K562 (cell line): ENCODE data around the gene DNAJC17. TPM values are rescaled to one million over a fixed set of nuclear protein-coding genes. Genes with fewer than 3 reads are reported as not detected.

Source experiments
- ATAC-seq: fragments of 200-7000 bp; cut with Tn5 transposase; 3 replicates; pipeline ENCODE4 v1.9.1; 2020; ENCODE audit warnings: moderate library complexity
- BruUV-seq: library from RNA; stranded (reverse); fragments of 400-500 nt; replicated peaks from 2 replicates; lab custom pipeline; 2021; lab: Mats Ljungman, UMichigan
- CTCF ChIA-PET: fragments of 300-600 bp; formaldehyde crosslinking; extraction: SDS; loops from one replicate; lab custom pipeline; 2021; ENCODE audit warnings: low intra/inter-chr PET ratio; lab: Yijun Ruan, JAX
- POLR2A ChIA-PET: fragments of 300-600, 350-650 bp; sonication (Branson Sonifier 250); formaldehyde crosslinking; extraction: SDS; loops from one replicate; lab custom pipeline; 2021; ENCODE audit warnings: antibody characterized with exemption, inconsistent platforms; lab: Yijun Ruan, JAX
- DNase-seq, 4 experiments: peaks; one replicate each; pipeline versions ENCODE4 v3.0.0 to v3.0.0-alpha.2; 2011 to 2018; ENCODE audit warnings: low spot score in 3 of 4, mixed read lengths in 3 of 4; ENCODE audit errors: extremely low read depth in 1 of 4
- FAIRE-seq: peaks from 2 replicates; lab custom pipeline; 2011; peaks lifted over from hg19 to GRCh38; lab: Jason Lieb, UNC
- H2AFZ ChIP-seq: 2 replicates; pipeline ENCODE4 v1.6.0; 2011; ENCODE audit warnings: low read depth, low read length, control low read depth, inconsistent platforms
- H3K27ac ChIP-seq: fragments of 200-600 bp; 3 replicates; pipeline ENCODE4 v1.8.0; 2011; ENCODE audit warnings: low read depth, mild to moderate bottlenecking, control low read depth, inconsistent platforms, low read length, moderate library complexity, mixed read lengths; ENCODE audit errors: extremely low read depth
- H3K27me3 ChIP-seq, 2 experiments: fragments of 300-600 bp in 1 of 2; 2 replicates in 1 of 2; 3 replicates in 1 of 2; pipeline versions ENCODE4 v1.6.0 to v1.8.0; 2011; ENCODE audit warnings: inconsistent platforms in 2 of 2, low read length in 2 of 2, mild to moderate bottlenecking in 1 of 2, mixed read lengths in 1 of 2, moderate library complexity in 1 of 2; ENCODE audit not compliant: control insufficient read depth in 2 of 2, insufficient read depth in 2 of 2
- H3K36me3 ChIP-seq: fragments of 300-600 bp; 3 replicates; pipeline ENCODE4 v1.8.0; 2011; ENCODE audit warnings: mild to moderate bottlenecking, low read length, inconsistent platforms; ENCODE audit not compliant: control insufficient read depth, insufficient read depth
- H3K4me1 ChIP-seq, 2 experiments: fragments of 200-600 bp in 1 of 2; replicated peaks in 1 of 2; 2 replicates in 1 of 2; 3 replicates in 1 of 2; pipeline versions ENCODE4 v1.5.1 to v1.8.0; 2011; ENCODE audit warnings: inconsistent platforms in 2 of 2, low read length in 2 of 2, mild to moderate bottlenecking in 1 of 2, mixed read lengths in 1 of 2, moderate library complexity in 1 of 2; ENCODE audit not compliant: control insufficient read depth in 2 of 2, insufficient read depth in 2 of 2
- H3K4me2 ChIP-seq: 2 replicates; pipeline ENCODE4 v1.6.1; 2011; ENCODE audit warnings: low read length, control low read depth, inconsistent platforms, mixed read lengths; ENCODE audit not compliant: insufficient read depth
- H3K4me3 ChIP-seq: fragments of 200-600 bp; sonication (generic), shearing (Covaris generic); 2 replicates; pipeline ENCODE4 v1.5.1; 2016; ENCODE audit warnings: control low read depth, inconsistent platforms
- H3K79me2 ChIP-seq: fragments of 200-600 bp; 3 replicates; pipeline ENCODE4 v1.8.0; 2011; ENCODE audit warnings: low read length, inconsistent platforms; ENCODE audit not compliant: control insufficient read depth, insufficient read depth
- H3K9ac ChIP-seq, 2 experiments: 2 replicates each; pipeline versions ENCODE4 v1.6.0 to v1.6.1; 2011; ENCODE audit warnings: low read depth in 2 of 2, low read length in 2 of 2, control low read depth in 1 of 2, inconsistent platforms in 1 of 2, mild to moderate bottlenecking in 1 of 2, mixed read lengths in 1 of 2; ENCODE audit not compliant: insufficient read depth in 1 of 2
- H3K9me1 ChIP-seq: one replicate; pipeline ENCODE4 v1.6.0; 2011; ENCODE audit warnings: inconsistent platforms, mild to moderate bottlenecking, low read length, moderate library complexity; ENCODE audit not compliant: control insufficient read depth, insufficient read depth
- H3K9me3 ChIP-seq: replicated peaks from 2 replicates; pipeline ENCODE4 v1.5.1; 2011; ENCODE audit warnings: low read depth, low read length, inconsistent platforms; ENCODE audit not compliant: control insufficient read depth, insufficient read depth
- H4K20me1 ChIP-seq: replicated peaks from 2 replicates; pipeline ENCODE4 v1.6.1; 2011; ENCODE audit warnings: low read length, inconsistent platforms, mixed read lengths; ENCODE audit not compliant: control insufficient read depth, insufficient read depth
- KHSRP ChIP-seq: fragments of 450-650 bp; IDR thresholded peaks from 2 replicates; pipeline ENCODE4 v1.6.1; 2017
- NEUROD1 ChIP-seq: fragments of 150-350 bp; IDR thresholded peaks from 2 replicates; pipeline ENCODE4 v1.6.1; 2014; ENCODE audit warnings: borderline replicate concordance, low read length, low read depth; ENCODE audit not compliant: partially characterized antibody
- NFE2 ChIP-seq: IDR thresholded peaks from 2 replicates; pipeline ENCODE4 v1.6.1; 2014; ENCODE audit warnings: antibody characterized with exemption, low read depth
- ZNF12 ChIP-seq: sonication (generic); formaldehyde crosslinking; IDR thresholded peaks from 2 replicates; pipeline ENCODE4 v1.4.0; 2020; ENCODE audit warnings: mild to moderate bottlenecking, missing genetic modification reagents
- ZNF445 ChIP-seq: fragments of 250-450 bp; sonication (Bioruptor Pico); IDR thresholded peaks from 2 replicates; pipeline ENCODE4 v1.4.0; 2020; ENCODE audit warnings: low read depth, mild to moderate bottlenecking, moderate library complexity
- WGBS: fragments of 100-300 bp; shearing (Covaris generic); methylation state at CpG from one replicate; pipeline ENCODE4 v1.1.6; 2016; ENCODE audit warnings: low coverage, mixed read lengths; ENCODE audit not compliant: insufficient coverage; ENCODE audit errors: missing lambda C conversion rate; 5-methylcytosine and 5-hydroxymethylcytosine counted together
- in situ Hi-C: fragments of 300-500 bp; cut with MboI; formaldehyde crosslinking; loops from 4 replicates; pipeline ENCODE4 v1.15.0; 2018; ENCODE audit warnings: inconsistent platforms, mixed read lengths
- intact Hi-C: fragments of 100-400 bp; cut with micrococcal nuclease; formaldehyde crosslinking; loops from 2 replicates; pipeline ENCODE4 v1.14.2; 2022
- polyA plus RNA-seq, 8 experiments: library from polyadenylated mRNA; depleted of rRNA in 4 of 8; stranded (reverse) in 5 of 8; unstranded in 3 of 8; fragments of >200 nt; fragmentation: Nextera tagmentation in 2 of 8; fragmentation: Illumina TruSeq in 1 of 8; extraction: Ambion mirVana in 2 of 8; extraction: Trizol in 1 of 8; gene quantifications; 2 replicates each; pipeline versions ENCODE4 v1.2.1 to v1.2.3, GENCODE V29; 2011 to 2014; ENCODE audit warnings: inconsistent platforms in 1 of 8, missing spikeins in 1 of 8
- total RNA-seq, 7 experiments: library from RNA; depleted of rRNA in 6 of 7; stranded (reverse); fragments of >200 nt in 6 of 7; fragmentation: Illumina TruSeq in 2 of 7; extraction: Trizol in 2 of 7; gene quantifications; 2 replicates each; pipeline versions ENCODE4 v1.2.1 to v1.2.3, GENCODE V29; 2011 to 2021; ENCODE audit warnings: low replicate concordance in 1 of 7
- TF ChIP-seq, protein P1 (sequence below), 2 experiments: fragments of 450-650 bp in 1 of 2; sonication (generic) in 1 of 2; formaldehyde crosslinking in 1 of 2; IDR thresholded peaks in 1 of 2; conservative IDR thresholded peaks in 1 of 2; 2 replicates each; pipeline versions ENCODE4 v1.6.1 to v1.8.1; 2016 to 2023; ENCODE audit warnings: mild to moderate bottlenecking in 2 of 2, moderate library complexity in 2 of 2, inconsistent platforms in 1 of 2, missing genetic modification reagents in 1 of 2

Gene DNAJC17
- total and polyA plus RNA-seq, 9 of the 15 experiments (the other 6 are each of a cell fraction or from before 2014, with no cell fraction given), result 2.4 to 79.4 (median 44.2) TPM

DNA sequence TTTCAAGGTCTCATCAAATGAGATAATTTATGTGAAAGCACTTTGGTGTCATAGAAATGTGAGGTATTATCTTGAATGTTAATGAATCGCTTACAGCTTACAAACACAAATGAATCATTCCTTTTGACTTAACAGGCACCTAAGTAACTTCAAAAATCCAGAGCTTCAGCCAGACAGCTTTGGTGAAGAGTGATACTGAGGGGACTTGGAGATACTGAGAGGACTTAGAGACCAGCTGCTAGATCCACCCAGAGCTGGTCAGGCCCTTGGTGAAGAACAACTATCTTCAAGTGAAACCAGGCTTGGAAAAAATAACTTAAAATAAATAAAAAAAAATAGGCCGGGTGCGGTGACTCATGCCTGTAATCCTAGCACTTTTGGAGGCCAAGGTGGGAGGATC lies 16.6 kb downstream of the DNAJC17 start:
- ChIA-PET POLR2A (no interaction called here), CTCF (no interaction called here)
- Histone ChIP-seq H3K27me3 (no peaks in the 10 kb centered on the region), H3K36me3 (peaks cover 13% of the 10 kb centered on the region; the same call in 2 of the 3 replicates), H3K4me2 (no peak overlapping the region), H3K27ac (peak overlapping the region; percentile 38; the same call in 1 of the 3 replicates), H3K9me1 (no peaks in the 10 kb centered on the region), H3K9me3 (no peaks in the 10 kb centered on the region), H3K4me1 (peaks cover 8 to 11% of the 10 kb centered on the region in 2 experiments; a peak in 4 of 5 replicates), H2AFZ (no peak overlapping the region), H4K20me1 (no peaks in the 10 kb centered on the region), H3K4me3 (no peak overlapping the region), H3K79me2 (peaks cover 11% of the 10 kb centered on the region), H3K9ac (no peak overlapping the region)
- 52% methylated on average over 3 of the region's 3 CpGs for WGBS
- intact Hi-C loops (no loop called here), in situ Hi-C loops (no loop called here)
- no peak for ATAC-seq
- BruUV-seq, result no TSS peak
- DNase-seq, result no peak
- no peak for FAIRE-seq
- TF ChIP-seq ZNF12 (CRISPR knock-in tag) (no peak), ZNF445 (CRISPR knock-in tag) (no peak), KHSRP (no peak), NFE2 (no peak), NEUROD1 (no peak)
- TF ChIP-seq, protein P1, sequence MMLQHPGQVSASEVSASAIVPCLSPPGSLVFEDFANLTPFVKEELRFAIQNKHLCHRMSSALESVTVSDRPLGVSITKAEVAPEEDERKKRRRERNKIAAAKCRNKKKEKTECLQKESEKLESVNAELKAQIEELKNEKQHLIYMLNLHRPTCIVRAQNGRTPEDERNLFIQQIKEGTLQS (IDR thresholded peaks at IDR 0.05), result peak; percentile 46; the same call in 1 of the 2 replicates
- TF ChIP-seq, protein P1 (CRISPR knock-in tag; conservative IDR thresholded peaks at IDR 0.05), result no peak
